Glutamatergic neuron (in vitro differentiated cells): Measurements from ENCODE around the gene ATF4. TPM values are rescaled to one million over a fixed set of nuclear protein-coding genes. Genes with fewer than 3 reads are reported as not detected.
"Not testable (repeated sequence)": the region's sequence is repeated elsewhere in the genome, so short reads cannot be mapped to it uniquely, and the experiment has no call there.

ENCODE experiments used
- DNase-seq: peaks from one replicate; pipeline ENCODE4 v3.0.0; 2022
- H3K27ac Mint-ChIP-seq: one replicate; pipeline ENCODE4 v1.8.0; 2020; ENCODE audit warnings: mild to moderate bottlenecking, mixed read lengths, inconsistent platforms; ENCODE audit not compliant: unreplicated experiment
- H3K27me3 Mint-ChIP-seq: one replicate; pipeline ENCODE4 v1.8.0; 2020; ENCODE audit warnings: mild to moderate bottlenecking, moderate library complexity, mixed read lengths, inconsistent platforms; ENCODE audit not compliant: unreplicated experiment
- H3K36me3 Mint-ChIP-seq: one replicate; pipeline ENCODE4 v1.8.0; 2020; ENCODE audit warnings: mild to moderate bottlenecking, mixed read lengths, inconsistent platforms; ENCODE audit not compliant: unreplicated experiment
- H3K4me1 Mint-ChIP-seq: one replicate; pipeline ENCODE4 v1.8.0; 2020; ENCODE audit warnings: mild to moderate bottlenecking, low read depth, mixed read lengths, inconsistent platforms; ENCODE audit not compliant: unreplicated experiment
- H3K4me3 Mint-ChIP-seq: one replicate; pipeline ENCODE4 v1.8.0; 2020; ENCODE audit warnings: mild to moderate bottlenecking, mixed read lengths, inconsistent platforms; ENCODE audit not compliant: unreplicated experiment
- H3K9me3 Mint-ChIP-seq: one replicate; pipeline ENCODE4 v1.8.0; 2020; ENCODE audit warnings: mild to moderate bottlenecking, moderate library complexity, mixed read lengths, inconsistent platforms; ENCODE audit not compliant: unreplicated experiment
- CTCF ChIP-seq: fragments of 200-600 bp; sonication (generic); IDR thresholded peaks from one replicate; pipeline ENCODE4 v1.5.0; 2021; ENCODE audit not compliant: partially characterized antibody, unreplicated experiment
- total RNA-seq: library from RNA; stranded (reverse); fragmentation: NEBNext Ultra II Directional; extraction: Animal tissue kit (Norgen Biotek cat#: 25700); gene quantifications from one replicate; pipeline ENCODE4 v1.2.1, GENCODE V29; 2021; ENCODE audit not compliant: unreplicated experiment

The ATF4 gene
- total RNA-seq, 1 donor from 2014 or later, result 509 TPM

- H3K27ac Mint-ChIP-seq, result peak within 1 kb of the TSS; percentile 82
- peaks cover 7% of the 10 kb centered on the region for H3K27me3 Mint-ChIP-seq
- peaks cover 8% of the 10 kb centered on the region for H3K36me3 Mint-ChIP-seq
- peaks cover 7% of the 10 kb centered on the region for H3K4me1 Mint-ChIP-seq
- H3K4me3 Mint-ChIP-seq, result peak within 1 kb of the TSS; percentile 97
- DNase-seq, result peak; percentile 98
- TF ChIP-seq CTCF, result no peak
- peaks cover 5% of the 10 kb centered on the region for H3K9me3 Mint-ChIP-seq
These were observed 18.1 kb upstream of the ATF4 start, which contains the start of gene MIEF1 for GRCh38 chr22:39502109-39502788. Gene MIEF1, plus strand, starts transcription at chr22:39502290. Its CDS starts 9,005 bp downstream, at chr22:39511295.

GRCh38 chr22:39502789-39503409, 17.5 kb upstream of the ATF4 start:
- TF ChIP-seq CTCF, result no peak
- Mint-ChIP-seq H3K4me3 (peak overlapping the region; percentile 90), H3K9me3 (peaks cover 5% of the 10 kb centered on the region), H3K4me1 (peaks cover 7% of the 10 kb centered on the region), H3K27ac (no peak overlapping the region), H3K36me3 (peaks cover 8% of the 10 kb centered on the region), H3K27me3 (peaks cover 7% of the 10 kb centered on the region)
- DNase-seq, result no peak

GRCh38 chr22:39503630-39504029, 16.7 kb upstream of the ATF4 start:
- peaks cover 7% of the 10 kb centered on the region for H3K4me1 Mint-ChIP-seq
- H3K4me3 Mint-ChIP-seq, result peak overlapping the region; percentile 90
- peaks cover 5% of the 10 kb centered on the region for H3K9me3 Mint-ChIP-seq
- H3K27ac Mint-ChIP-seq, result peak overlapping the region; percentile 52
- TF ChIP-seq CTCF, result no peak
- no peak for DNase-seq
- peaks cover 8% of the 10 kb centered on the region for H3K36me3 Mint-ChIP-seq
- peaks cover 9% of the 10 kb centered on the region for H3K27me3 Mint-ChIP-seq

GRCh38 chr22:39504071-39504470, 16.3 kb upstream of the ATF4 start:
- Mint-ChIP-seq H3K9me3 (peaks cover 5% of the 10 kb centered on the region), H3K4me1 (peaks cover 7% of the 10 kb centered on the region), H3K4me3 (no peak overlapping the region), H3K27ac (no peak overlapping the region), H3K36me3 (peaks cover 8% of the 10 kb centered on the region), H3K27me3 (peaks cover 9% of the 10 kb centered on the region)
- DNase-seq, result no peak
- TF ChIP-seq CTCF, result no peak

- H3K27ac Mint-ChIP-seq, H3K4me3 Mint-ChIP-seq, H3K36me3 Mint-ChIP-seq, H3K9me3 Mint-ChIP-seq, DNase-seq, H3K27me3 Mint-ChIP-seq, H3K4me1 Mint-ChIP-seq: not testable (repeated sequence)
These were observed 13.3 kb upstream of the ATF4 start for GRCh38 chr22:39507021-39507420.
